Upper lobe of left lung (tissue), 6 donors: ENCODE data around the gene PATL2. TPM values are rescaled to one million over a fixed set of nuclear protein-coding genes. Genes with fewer than 3 reads are reported as not detected.
"Not testable (repeated sequence)": the region's sequence is repeated elsewhere in the genome, so short reads cannot be mapped to it uniquely, and the experiment has no call there.

ENCODE experiments used
- ATAC-seq, 2 donors: fragments of 200-7000 bp; cut with Tn5 transposase; one replicate each; pipeline ENCODE4 v1.9.1; 2022; ENCODE audit warnings: mild to moderate bottlenecking in 2 of 2, moderate library complexity in 2 of 2; ENCODE audit not compliant: low FRiP score in 2 of 2
- DNase-seq, 2 donors: peaks; one replicate each; pipeline ENCODE4 v3.0.0-alpha.2; 2019 to 2020
- H3K27ac ChIP-seq, 4 donors: fragments of 200-600 bp; sonication (generic); one replicate each; pipeline ENCODE4 v1.5.1; 2016 to 2019
- H3K27me3 ChIP-seq, 4 donors: fragments of 200-600 bp; sonication (generic); one replicate each; pipeline ENCODE4 v1.5.1; 2017 to 2019
- H3K36me3 ChIP-seq, 4 donors: fragments of 200-600 bp; sonication (generic); one replicate each; pipeline ENCODE4 v1.5.1; 2016 to 2019
- H3K4me1 ChIP-seq, 4 donors: fragments of 200-600 bp; sonication (generic); one replicate each; pipeline ENCODE4 v1.5.1; 2018 to 2019
- H3K4me3 ChIP-seq, 4 donors: fragments of 200-600 bp; sonication (generic); one replicate each; pipeline ENCODE4 v1.5.1; 2017 to 2019; ENCODE audit warnings: mild to moderate bottlenecking in 2 of 4, moderate library complexity in 1 of 4
- H3K9me3 ChIP-seq, 4 donors: fragments of 200-600 bp; sonication (generic); one replicate each; pipeline ENCODE4 v1.5.1; 2018 to 2019
- EP300 ChIP-seq, 4 donors: sonication (generic); formaldehyde crosslinking; IDR thresholded peaks; one replicate each; pipeline ENCODE4 v1.5.1; 2017; ENCODE audit warnings: antibody characterized with exemption in 4 of 4, control low read depth in 2 of 4
- POLR2A ChIP-seq, 4 donors: fragments of 450-650 bp; IDR thresholded peaks; one replicate each; pipeline ENCODE4 v1.5.1; 2016 to 2017; ENCODE audit warnings: antibody characterized with exemption in 4 of 4, mild to moderate bottlenecking in 2 of 4
- POLR2AphosphoS5 ChIP-seq, 2 donors: sonication (generic); formaldehyde crosslinking; IDR thresholded peaks; one replicate each; pipeline ENCODE4 v1.5.1; 2017; ENCODE audit warnings: antibody characterized with exemption in 2 of 2
- WGBS, 2 donors: methylation state at CpG; one replicate each; pipeline ENCODE4 v1.1.5; 2017 to 2018; 5-methylcytosine and 5-hydroxymethylcytosine counted together
- total RNA-seq, 6 donors: library from RNA; depleted of rRNA in 4 of 6; stranded (reverse); fragments of >200 nt in 4 of 6; gene quantifications; one replicate each; pipeline versions ENCODE4 v1.1.0 to v1.2.1, GENCODE V29; 2016 to 2021
- TF ChIP-seq, protein P1 (sequence below), 6 experiments: fragments of 450-650 bp in 4 of 6; fragments of 200-600 bp in 2 of 6; sonication (generic) in 2 of 6; IDR thresholded peaks; one replicate each; pipeline ENCODE4 v1.5.1; 2016 to 2019; ENCODE audit warnings: antibody characterized with exemption in 6 of 6
- donor health status: DM: no; HTN: no; CAD: no; lungs with moderate emphysema.
- donor health status: DM: no; HTN: yes; CAD: no; lungs with severe emphysema.

PATL2 gene
- total RNA-seq, 6 donors from 2014 or later, result 2.6 to 30.4 (median 7.8) TPM

GRCh38 chr15:44682809-44683682 is 28.1 kb downstream of the PATL2 start:
- H3K27ac ChIP-seq, result peak overlapping the region; percentile 69 to 81 (median 72)
- H3K36me3 ChIP-seq, H3K9me3 ChIP-seq, H3K27me3 ChIP-seq: not testable (repeated sequence)
- TF ChIP-seq EP300 (IDR thresholded peaks at IDR 0.05) (peak in 1 of 4 donors; percentile 9), POLR2A (IDR thresholded peaks at IDR 0.05) (peak in 2 of 4 donors; percentile 29 to 47), POLR2AphosphoS5 (IDR thresholded peaks at IDR 0.05) (peak; percentile 7 to 48)
- ATAC-seq (peak in 1 of 2 donors; percentile 45), DNase-seq (peak in 1 of 2 donors; percentile 96)
- H3K4me3 ChIP-seq, result peak overlapping the region in 1 of 4 donors; percentile 26
- WGBS, 2 donors, result 15 to 33% methylated on average over 4 to 8 of the region's 8 CpGs
- H3K4me1 ChIP-seq, result peaks cover 13 to 21% (median 20%) of the 10 kb centered on the region in 4 donors

DNA sequence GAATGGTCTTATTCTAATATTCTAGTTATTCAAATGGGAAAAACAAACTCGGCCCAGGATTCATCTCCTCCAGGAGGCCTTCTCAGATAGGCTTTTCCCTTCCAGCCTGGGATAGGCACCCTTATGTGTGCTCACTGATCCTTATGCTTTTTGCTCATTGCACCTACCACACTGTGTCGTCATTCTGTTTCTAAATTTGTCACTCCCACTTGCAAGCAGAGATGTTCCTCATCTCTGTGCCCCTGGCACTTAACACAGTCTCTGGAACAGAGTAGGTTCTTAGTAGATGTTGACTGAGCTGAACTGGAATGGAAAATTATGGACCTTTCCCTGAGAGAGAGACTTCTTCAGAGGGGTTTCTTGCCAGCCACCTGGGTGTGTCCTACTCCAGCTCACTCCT is 28.9 kb downstream of the PATL2 start:
- H3K27ac ChIP-seq, result peak overlapping the region in 2 of 4 donors; percentile 70 to 73
- H3K9me3 ChIP-seq, result no peaks in the 10 kb centered on the region
- 69 to 82% methylated on average over 2 of the region's 2 CpGs for WGBS, 2 donors
- ATAC-seq (peak; percentile 40 to 56), DNase-seq (no peak)
- H3K36me3 ChIP-seq, result no peaks in the 10 kb centered on the region
- H3K4me3 ChIP-seq, result no peak overlapping the region
- TF ChIP-seq EP300 (IDR thresholded peaks at IDR 0.05) (peak in 1 of 4 donors; percentile 5), POLR2AphosphoS5 (IDR thresholded peaks at IDR 0.05) (no peak), POLR2A (IDR thresholded peaks at IDR 0.05) (no peak)
- TF ChIP-seq, protein P1, sequence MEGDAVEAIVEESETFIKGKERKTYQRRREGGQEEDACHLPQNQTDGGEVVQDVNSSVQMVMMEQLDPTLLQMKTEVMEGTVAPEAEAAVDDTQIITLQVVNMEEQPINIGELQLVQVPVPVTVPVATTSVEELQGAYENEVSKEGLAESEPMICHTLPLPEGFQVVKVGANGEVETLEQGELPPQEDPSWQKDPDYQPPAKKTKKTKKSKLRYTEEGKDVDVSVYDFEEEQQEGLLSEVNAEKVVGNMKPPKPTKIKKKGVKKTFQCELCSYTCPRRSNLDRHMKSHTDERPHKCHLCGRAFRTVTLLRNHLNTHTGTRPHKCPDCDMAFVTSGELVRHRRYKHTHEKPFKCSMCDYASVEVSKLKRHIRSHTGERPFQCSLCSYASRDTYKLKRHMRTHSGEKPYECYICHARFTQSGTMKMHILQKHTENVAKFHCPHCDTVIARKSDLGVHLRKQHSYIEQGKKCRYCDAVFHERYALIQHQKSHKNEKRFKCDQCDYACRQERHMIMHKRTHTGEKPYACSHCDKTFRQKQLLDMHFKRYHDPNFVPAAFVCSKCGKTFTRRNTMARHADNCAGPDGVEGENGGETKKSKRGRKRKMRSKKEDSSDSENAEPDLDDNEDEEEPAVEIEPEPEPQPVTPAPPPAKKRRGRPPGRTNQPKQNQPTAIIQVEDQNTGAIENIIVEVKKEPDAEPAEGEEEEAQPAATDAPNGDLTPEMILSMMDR (IDR thresholded peaks at IDR 0.05), result no peak
- no peaks in the 10 kb centered on the region for H3K27me3 ChIP-seq
- peaks cover 13 to 21% (median 20%) of the 10 kb centered on the region in 4 donors for H3K4me1 ChIP-seq

DNA sequence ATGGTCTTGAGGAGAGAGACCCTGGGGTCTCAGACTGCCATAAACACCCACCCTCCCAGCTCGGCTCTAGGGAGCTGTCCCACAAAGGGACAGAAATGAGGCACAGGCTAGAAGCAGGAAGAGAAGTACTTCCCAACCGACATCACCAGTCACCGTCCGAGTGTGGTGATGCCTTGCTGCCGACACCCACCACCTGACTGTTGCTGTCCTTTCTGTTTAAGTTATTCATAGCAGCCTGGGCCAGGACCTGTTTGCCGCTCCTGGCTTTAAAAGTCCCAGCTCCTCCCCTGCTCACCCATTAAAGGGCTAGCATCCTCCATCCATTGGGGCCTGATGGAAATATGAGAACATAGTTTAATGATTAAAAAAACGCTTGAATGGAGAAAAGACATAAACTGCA is 34.4 kb downstream of the PATL2 start:
- TF ChIP-seq POLR2AphosphoS5 (IDR thresholded peaks at IDR 0.05) (no peak), POLR2A (IDR thresholded peaks at IDR 0.05) (no peak), EP300 (IDR thresholded peaks at IDR 0.05) (no peak)
- TF ChIP-seq, protein P1 (IDR thresholded peaks at IDR 0.05), result no peak
- Histone ChIP-seq H3K36me3 (no peaks in the 10 kb centered on the region), H3K4me3 (no peak overlapping the region), H3K4me1 (peaks cover 0 to 8% (median 0%) of the 10 kb centered on the region in 4 donors), H3K9me3 (no peaks in the 10 kb centered on the region), H3K27me3 (no peaks in the 10 kb centered on the region), H3K27ac (peak overlapping the region; percentile 17 to 53 (median 46))
- no peak for DNase-seq
- no peak for ATAC-seq
- 61% methylated on average over 7 of the region's 7 CpGs for WGBS, 2 donors

DNA sequence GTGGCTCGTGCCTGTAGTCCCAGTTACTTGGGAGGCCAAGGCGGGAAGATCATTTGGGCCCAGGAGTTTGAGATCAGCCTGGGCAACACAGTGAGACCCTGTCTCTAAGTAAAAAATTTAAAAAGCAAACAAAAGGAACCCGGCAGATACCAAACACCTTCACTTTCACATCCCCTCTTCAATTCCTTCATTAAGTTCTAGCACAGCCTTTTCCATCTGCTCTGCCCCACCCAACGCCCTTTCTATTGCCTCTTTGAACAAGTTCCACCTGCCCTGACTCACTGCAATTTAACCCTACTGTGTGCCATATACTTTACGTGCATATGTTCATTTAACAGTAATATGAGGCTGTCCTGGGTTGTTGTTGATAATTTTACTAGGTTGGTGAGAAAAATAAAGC is 35.2 kb downstream of the PATL2 start:
- Histone ChIP-seq H3K9me3 (no peaks in the 10 kb centered on the region), H3K4me1 (peaks cover 0 to 8% (median 0%) of the 10 kb centered on the region in 4 donors), H3K4me3 (no peak overlapping the region), H3K27ac (peak overlapping the region in 1 of 4 donors; percentile 53), H3K36me3 (no peaks in the 10 kb centered on the region), H3K27me3 (no peaks in the 10 kb centered on the region)
- TF ChIP-seq POLR2A (IDR thresholded peaks at IDR 0.05) (no peak), POLR2AphosphoS5 (IDR thresholded peaks at IDR 0.05) (no peak), EP300 (IDR thresholded peaks at IDR 0.05) (no peak)
- TF ChIP-seq, protein P1 (IDR thresholded peaks at IDR 0.05), result no peak
- no peak for DNase-seq
- WGBS, 2 donors, result 80 to 85% methylated on average over 5 of the region's 5 CpGs
- no peak for ATAC-seq

GRCh38 chr15:44673639-44674038 is 37.5 kb downstream of the PATL2 start:
- Histone ChIP-seq H3K27ac (no peak overlapping the region), H3K36me3 (no peaks in the 10 kb centered on the region), H3K4me3 (no peak overlapping the region), H3K9me3 (no peaks in the 10 kb centered on the region), H3K4me1 (peaks cover 0 to 8% (median 0%) of the 10 kb centered on the region in 4 donors), H3K27me3 (no peaks in the 10 kb centered on the region)
- ATAC-seq (no peak), DNase-seq (no peak)
- 92 to 98% methylated on average over 2 of the region's 2 CpGs for WGBS, 2 donors
- TF ChIP-seq, protein P1 (IDR thresholded peaks at IDR 0.05), result no peak
- TF ChIP-seq EP300 (IDR thresholded peaks at IDR 0.05), result no peak
- no peak for TF ChIP-seq POLR2AphosphoS5 (IDR thresholded peaks at IDR 0.05)
- no peak for TF ChIP-seq POLR2A (IDR thresholded peaks at IDR 0.05)
